ENCODE results near the gene GFRA4.
"Not testable (repeated sequence)": the region's sequence is repeated elsewhere in the genome, so short reads cannot be mapped to it uniquely, and the experiment has no call there.

GFRA4 gene

GRCh38 chr20:3615171-3615840 lies 47.9 kb downstream of the GFRA4 start:
- DNase-seq (ENCODE audit: low spot score): not testable (repeated sequence)

DNA sequence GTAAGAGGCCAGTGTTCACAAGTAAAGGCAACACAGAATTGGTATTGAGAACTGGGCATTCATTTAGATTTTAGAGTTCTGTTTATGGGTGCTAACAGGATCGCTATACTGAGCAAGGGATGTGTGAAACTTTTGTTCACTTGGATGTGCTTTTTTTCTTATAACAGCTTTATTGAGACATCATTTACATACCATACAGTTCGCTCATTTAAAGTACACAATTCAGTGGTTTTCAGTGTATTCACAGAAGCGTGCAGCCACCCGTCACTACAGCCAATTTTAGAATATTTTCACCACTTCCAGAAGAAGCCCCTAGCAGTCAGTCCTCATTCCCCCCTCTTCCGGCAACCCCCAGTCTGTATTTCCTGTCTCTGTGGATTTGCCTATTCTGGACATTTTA lies 48.7 kb downstream of the GFRA4 start:
- DNase-seq (ENCODE audit: low spot score): peak; percentile 15

GRCh38 chr20:3613821-3614440 lies 49.3 kb downstream of the GFRA4 start:
- no peak for DNase-seq (ENCODE audit: low spot score)

DNA sequence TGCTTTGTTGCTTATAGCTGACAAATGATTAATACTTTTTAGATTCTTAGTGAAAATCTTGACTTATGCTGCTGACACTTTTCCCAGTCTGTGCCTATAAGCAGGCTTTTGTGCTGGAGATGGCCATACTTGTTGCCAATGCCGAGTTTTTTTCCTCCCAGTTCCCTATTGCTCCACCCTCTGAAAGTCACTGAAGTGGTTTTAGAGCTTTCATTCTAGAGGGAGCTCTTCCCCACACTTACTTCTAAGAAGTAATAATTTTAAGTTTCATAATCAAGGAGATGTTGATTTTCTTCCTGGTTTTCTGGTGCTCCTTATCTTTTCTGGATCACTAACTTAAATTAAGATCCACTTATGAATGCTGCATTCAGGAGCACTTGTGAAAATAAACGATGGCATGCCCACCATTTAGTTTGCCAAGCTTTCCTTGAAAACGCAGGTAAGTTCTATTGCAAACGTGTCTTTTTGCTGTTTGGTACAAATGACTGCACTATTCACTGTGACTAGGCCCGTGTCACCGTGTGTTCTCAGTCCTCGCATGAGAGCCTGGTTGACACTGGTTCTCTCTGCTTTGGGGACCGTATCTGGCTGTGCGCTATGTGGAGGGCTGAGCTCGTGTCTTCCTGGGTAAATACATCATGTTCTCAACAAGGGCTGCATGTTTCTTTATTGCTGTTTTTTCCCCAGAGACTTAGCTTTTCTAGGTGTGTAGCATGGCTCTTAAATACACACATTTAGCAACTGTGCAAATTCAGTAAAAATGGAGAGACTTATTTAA lies 50.2 kb downstream of the GFRA4 start:
- no peak for DNase-seq (ENCODE audit: low spot score)

- DNase-seq (ENCODE audit: low spot score): no peak
These were observed 51.3 kb downstream of the GFRA4 start for GRCh38 chr20:3611901-3612300.

All from germinal center (tissue), 1 donor.